K562 (cell line): ENCODE measurements around the gene CISD2. TPM values are rescaled to one million over a fixed set of nuclear protein-coding genes. Genes with fewer than 3 reads are reported as not detected.

ENCODE experiments used
- ATAC-seq: fragments of 200-7000 bp; cut with Tn5 transposase; 3 replicates; pipeline ENCODE4 v1.9.1; 2020; ENCODE audit warnings: moderate library complexity
- BruUV-seq: library from RNA; stranded (reverse); fragments of 400-500 nt; replicated peaks from 2 replicates; lab custom pipeline; 2021; lab: Mats Ljungman, UMichigan
- CTCF ChIA-PET: fragments of 300-600 bp; formaldehyde crosslinking; extraction: SDS; loops from one replicate; lab custom pipeline; 2021; ENCODE audit warnings: low intra/inter-chr PET ratio; lab: Yijun Ruan, JAX
- POLR2A ChIA-PET: fragments of 300-600, 350-650 bp; sonication (Branson Sonifier 250); formaldehyde crosslinking; extraction: SDS; loops from one replicate; lab custom pipeline; 2021; ENCODE audit warnings: antibody characterized with exemption, inconsistent platforms; lab: Yijun Ruan, JAX
- DNase-seq, 4 experiments: peaks; one replicate each; pipeline versions ENCODE4 v3.0.0 to v3.0.0-alpha.2; 2011 to 2018; ENCODE audit warnings: low spot score in 3 of 4, mixed read lengths in 3 of 4; ENCODE audit errors: extremely low read depth in 1 of 4
- FAIRE-seq: peaks from 2 replicates; lab custom pipeline; 2011; peaks lifted over from hg19 to GRCh38; lab: Jason Lieb, UNC
- H2AFZ ChIP-seq: 2 replicates; pipeline ENCODE4 v1.6.0; 2011; ENCODE audit warnings: low read depth, low read length, control low read depth, inconsistent platforms
- H3K27ac ChIP-seq: fragments of 200-600 bp; 3 replicates; pipeline ENCODE4 v1.8.0; 2011; ENCODE audit warnings: low read depth, mild to moderate bottlenecking, control low read depth, inconsistent platforms, low read length, moderate library complexity, mixed read lengths; ENCODE audit errors: extremely low read depth
- H3K27me3 ChIP-seq, 2 experiments: fragments of 300-600 bp in 1 of 2; 2 replicates in 1 of 2; 3 replicates in 1 of 2; pipeline versions ENCODE4 v1.6.0 to v1.8.0; 2011; ENCODE audit warnings: inconsistent platforms in 2 of 2, low read length in 2 of 2, mild to moderate bottlenecking in 1 of 2, mixed read lengths in 1 of 2, moderate library complexity in 1 of 2; ENCODE audit not compliant: control insufficient read depth in 2 of 2, insufficient read depth in 2 of 2
- H3K36me3 ChIP-seq: fragments of 300-600 bp; 3 replicates; pipeline ENCODE4 v1.8.0; 2011; ENCODE audit warnings: mild to moderate bottlenecking, low read length, inconsistent platforms; ENCODE audit not compliant: control insufficient read depth, insufficient read depth
- H3K4me1 ChIP-seq, 2 experiments: fragments of 200-600 bp in 1 of 2; replicated peaks in 1 of 2; 2 replicates in 1 of 2; 3 replicates in 1 of 2; pipeline versions ENCODE4 v1.5.1 to v1.8.0; 2011; ENCODE audit warnings: inconsistent platforms in 2 of 2, low read length in 2 of 2, mild to moderate bottlenecking in 1 of 2, mixed read lengths in 1 of 2, moderate library complexity in 1 of 2; ENCODE audit not compliant: control insufficient read depth in 2 of 2, insufficient read depth in 2 of 2
- H3K4me2 ChIP-seq: 2 replicates; pipeline ENCODE4 v1.6.1; 2011; ENCODE audit warnings: low read length, control low read depth, inconsistent platforms, mixed read lengths; ENCODE audit not compliant: insufficient read depth
- H3K4me3 ChIP-seq: fragments of 200-600 bp; sonication (generic), shearing (Covaris generic); 2 replicates; pipeline ENCODE4 v1.5.1; 2016; ENCODE audit warnings: control low read depth, inconsistent platforms
- H3K79me2 ChIP-seq: fragments of 200-600 bp; 3 replicates; pipeline ENCODE4 v1.8.0; 2011; ENCODE audit warnings: low read length, inconsistent platforms; ENCODE audit not compliant: control insufficient read depth, insufficient read depth
- H3K9ac ChIP-seq, 2 experiments: 2 replicates each; pipeline versions ENCODE4 v1.6.0 to v1.6.1; 2011; ENCODE audit warnings: low read depth in 2 of 2, low read length in 2 of 2, control low read depth in 1 of 2, inconsistent platforms in 1 of 2, mild to moderate bottlenecking in 1 of 2, mixed read lengths in 1 of 2; ENCODE audit not compliant: insufficient read depth in 1 of 2
- H3K9me1 ChIP-seq: one replicate; pipeline ENCODE4 v1.6.0; 2011; ENCODE audit warnings: inconsistent platforms, mild to moderate bottlenecking, low read length, moderate library complexity; ENCODE audit not compliant: control insufficient read depth, insufficient read depth
- H3K9me3 ChIP-seq: replicated peaks from 2 replicates; pipeline ENCODE4 v1.5.1; 2011; ENCODE audit warnings: low read depth, low read length, inconsistent platforms; ENCODE audit not compliant: control insufficient read depth, insufficient read depth
- H4K20me1 ChIP-seq: replicated peaks from 2 replicates; pipeline ENCODE4 v1.6.1; 2011; ENCODE audit warnings: low read length, inconsistent platforms, mixed read lengths; ENCODE audit not compliant: control insufficient read depth, insufficient read depth
- BCOR ChIP-seq: fragments of 450-650 bp; IDR thresholded peaks from 2 replicates; pipeline ENCODE4 v1.6.1; 2016
- ESRRA ChIP-seq: fragments of 450-650 bp; IDR thresholded peaks from 2 replicates; pipeline ENCODE4 v1.6.1; 2014; ENCODE audit warnings: low read depth, mild to moderate bottlenecking, moderate library complexity, borderline replicate concordance
- KAT2B ChIP-seq: IDR thresholded peaks from one replicate; pipeline ENCODE4 v1.6.1; 2012; ENCODE audit warnings: low read depth, mild to moderate bottlenecking, control low read depth, inconsistent platforms, low read length, moderate library complexity
- ZFP36 ChIP-seq: fragments of 150-350 bp; IDR thresholded peaks from 2 replicates; pipeline ENCODE4 v1.6.1; 2018; ENCODE audit warnings: low read length, low read depth; ENCODE audit not compliant: partially characterized antibody
- ZKSCAN1 ChIP-seq: fragments of 150-350 bp; IDR thresholded peaks from 2 replicates; pipeline ENCODE4 v1.6.1; 2016; ENCODE audit warnings: low read depth, low read length
- ZNF12 ChIP-seq: sonication (generic); formaldehyde crosslinking; IDR thresholded peaks from 2 replicates; pipeline ENCODE4 v1.4.0; 2020; ENCODE audit warnings: mild to moderate bottlenecking, missing genetic modification reagents
- ZNF124 ChIP-seq: sonication (generic); formaldehyde crosslinking; IDR thresholded peaks from 2 replicates; pipeline ENCODE4 v1.8.1; 2022; ENCODE audit warnings: missing genetic modification reagents
- WGBS: fragments of 100-300 bp; shearing (Covaris generic); methylation state at CpG from one replicate; pipeline ENCODE4 v1.1.6; 2016; ENCODE audit warnings: low coverage, mixed read lengths; ENCODE audit not compliant: insufficient coverage; ENCODE audit errors: missing lambda C conversion rate; 5-methylcytosine and 5-hydroxymethylcytosine counted together
- in situ Hi-C: fragments of 300-500 bp; cut with MboI; formaldehyde crosslinking; loops from 4 replicates; pipeline ENCODE4 v1.15.0; 2018; ENCODE audit warnings: inconsistent platforms, mixed read lengths
- intact Hi-C: fragments of 100-400 bp; cut with micrococcal nuclease; formaldehyde crosslinking; loops from 2 replicates; pipeline ENCODE4 v1.14.2; 2022
- polyA plus RNA-seq, 8 experiments: library from polyadenylated mRNA; depleted of rRNA in 4 of 8; stranded (reverse) in 5 of 8; unstranded in 3 of 8; fragments of >200 nt; fragmentation: Nextera tagmentation in 2 of 8; fragmentation: Illumina TruSeq in 1 of 8; extraction: Ambion mirVana in 2 of 8; extraction: Trizol in 1 of 8; gene quantifications; 2 replicates each; pipeline versions ENCODE4 v1.2.1 to v1.2.3, GENCODE V29; 2011 to 2014; ENCODE audit warnings: inconsistent platforms in 1 of 8, missing spikeins in 1 of 8
- total RNA-seq, 7 experiments: library from RNA; depleted of rRNA in 6 of 7; stranded (reverse); fragments of >200 nt in 6 of 7; fragmentation: Illumina TruSeq in 2 of 7; extraction: Trizol in 2 of 7; gene quantifications; 2 replicates each; pipeline versions ENCODE4 v1.2.1 to v1.2.3, GENCODE V29; 2011 to 2021; ENCODE audit warnings: low replicate concordance in 1 of 7

Gene CISD2
- total and polyA plus RNA-seq, 9 of the 15 experiments (the other 6 are each of a cell fraction or from before 2014, with no cell fraction given): 37.8 to 91.4 (median 59.8) TPM

DNA sequence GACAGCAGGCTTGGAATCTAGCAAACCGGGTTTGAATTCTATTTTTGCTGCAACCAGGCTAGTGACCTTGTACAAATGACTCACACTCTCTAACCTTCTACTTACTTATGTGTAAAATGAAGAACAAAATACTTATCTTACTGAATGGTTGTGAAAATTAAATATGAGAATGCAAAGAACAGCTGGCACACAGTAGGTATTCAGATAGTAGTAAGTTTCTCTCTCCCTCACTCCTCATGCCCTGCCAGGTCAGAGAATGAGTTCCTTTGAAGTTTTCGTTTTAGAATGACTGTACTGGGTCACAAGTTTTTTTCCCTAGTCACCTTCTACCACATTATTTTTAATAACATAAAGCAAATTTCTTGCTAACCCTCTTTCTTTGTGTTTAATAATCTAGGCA, 33.0 kb downstream of the CISD2 start:
- no peak for DNase-seq
- no peak for TF ChIP-seq BCOR
- TF ChIP-seq ZNF124 (CRISPR knock-in tag): no peak
- TF ChIP-seq ESRRA: no peak
- peak; percentile 60; the same call in 1 of the 2 replicates for TF ChIP-seq ZKSCAN1
- intact Hi-C loops (no loop called here), in situ Hi-C loops (no loop called here)
- Histone ChIP-seq H3K4me1 (no peaks in the 10 kb centered on the region), H3K9me1 (no peaks in the 10 kb centered on the region), H3K79me2 (no peaks in the 10 kb centered on the region), H3K9ac (no peak overlapping the region), H3K4me3 (no peak overlapping the region), H3K4me2 (no peak overlapping the region), H3K27me3 (no peaks in the 10 kb centered on the region), H3K27ac (no peak overlapping the region), H4K20me1 (no peaks in the 10 kb centered on the region), H3K9me3 (no peaks in the 10 kb centered on the region), H2AFZ (peak overlapping the region; percentile 61; the same call in 1 of the 2 replicates), H3K36me3 (no peaks in the 10 kb centered on the region)
- ChIA-PET POLR2A (no interaction called here), CTCF (no interaction called here)
- 10% methylated on average over 2 of the region's 2 CpGs for WGBS
- no peak for FAIRE-seq
- BruUV-seq: no TSS peak
- no peak for ATAC-seq

DNA sequence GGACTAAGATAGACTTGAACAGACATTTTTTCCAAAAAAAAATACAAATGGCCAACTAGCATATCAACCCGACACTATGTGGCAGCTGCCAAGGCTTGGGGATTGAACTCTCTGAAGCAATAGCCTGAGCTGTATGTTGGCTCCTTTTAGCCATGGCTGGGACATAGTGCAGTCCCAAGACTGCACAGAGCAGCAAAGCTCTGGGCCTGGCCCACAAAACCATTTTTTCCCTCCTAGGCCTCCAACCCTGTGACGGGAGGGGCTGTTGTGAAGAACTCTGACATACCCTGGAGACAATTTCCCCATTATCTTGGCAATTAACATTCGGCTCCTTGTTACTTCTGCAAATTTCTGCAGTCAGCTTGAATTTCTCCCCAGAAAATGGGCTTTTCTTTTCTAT, 50.1 kb downstream of the CISD2 start:
- H3K4me2 ChIP-seq: no peak overlapping the region
- ATAC-seq (no peak), DNase-seq (no peak), FAIRE-seq (no peak)
- no peak overlapping the region for H3K4me3 ChIP-seq
- H3K4me1 ChIP-seq: no peaks in the 10 kb centered on the region
- H4K20me1 ChIP-seq: no peaks in the 10 kb centered on the region
- no peaks in the 10 kb centered on the region for H3K79me2 ChIP-seq
- ChIA-PET POLR2A (interaction anchor here (0.8 kb wide), 1 partner anchor 158 kb away, joined by 3 read pairs; the partner anchor contains the start of gene MANBA), CTCF (no interaction called here)
- no peaks in the 10 kb centered on the region for H3K36me3 ChIP-seq
- H3K9me3 ChIP-seq: no peaks in the 10 kb centered on the region
- 52% methylated on average over 3 of the region's 3 CpGs for WGBS
- no peaks in the 10 kb centered on the region for H3K9me1 ChIP-seq
- in situ Hi-C loops: no loop called here
- TF ChIP-seq ZNF12 (CRISPR knock-in tag): peak; percentile 84; the same call in 1 of the 2 replicates
- TF ChIP-seq KAT2B: no peak
- TF ChIP-seq ZFP36: peak; percentile 30
- no peaks in the 10 kb centered on the region for H3K27me3 ChIP-seq
- H3K9ac ChIP-seq: no peak overlapping the region
- peak overlapping the region; percentile 82 for H2AFZ ChIP-seq
- BruUV-seq: no TSS peak
- no peak overlapping the region for H3K27ac ChIP-seq
- intact Hi-C loops: no loop called here
